SK-N-SH (cell line): Measurements from ENCODE around the gene ISX.

Experiments used
- CHD2 ChIP-seq: fragments of 150-350 bp; IDR thresholded peaks from 2 replicates; pipeline ENCODE4 v1.6.1; 2018; ENCODE audit warnings: low read length; ENCODE audit not compliant: partially characterized antibody
- CTCF ChIP-seq: fragments of 200-600 bp; sonication (generic); IDR thresholded peaks from 2 replicates; pipeline ENCODE4 v1.6.1; 2017; ENCODE audit warnings: antibody characterized with exemption, mild to moderate bottlenecking, moderate library complexity
- EP300 ChIP-seq, 2 experiments: IDR thresholded peaks; 2 replicates each; pipeline versions ENCODE4 v1.4.0 to v1.6.1; 2012; ENCODE audit warnings: borderline replicate concordance in 1 of 2, low read depth in 1 of 2, low read length in 1 of 2
- FOXM1 ChIP-seq: IDR thresholded peaks from 2 replicates; pipeline ENCODE4 v1.4.0; 2012; ENCODE audit warnings: low read depth, mild to moderate bottlenecking
- JUND ChIP-seq: IDR thresholded peaks from 2 replicates; pipeline ENCODE4 v1.4.0; 2012
- MAX ChIP-seq: IDR thresholded peaks from 2 replicates; pipeline ENCODE4 v1.4.0; 2012; ENCODE audit warnings: low read depth
- RAD21 ChIP-seq: IDR thresholded peaks from 2 replicates; pipeline ENCODE4 v1.6.1; 2012; ENCODE audit warnings: mild to moderate bottlenecking, low read length
- RFX5 ChIP-seq: IDR thresholded peaks from 2 replicates; pipeline ENCODE4 v1.6.1; 2012; ENCODE audit warnings: mild to moderate bottlenecking, improper control_type of control experiment, low read length
- RXRA ChIP-seq: IDR thresholded peaks from 2 replicates; pipeline ENCODE4 v1.4.0; 2012; ENCODE audit warnings: low read depth, mild to moderate bottlenecking, borderline replicate concordance
- TAF1 ChIP-seq: IDR thresholded peaks from 2 replicates; pipeline ENCODE4 v1.6.1; 2012; ENCODE audit warnings: low read depth, mild to moderate bottlenecking, low read length, moderate library complexity, borderline replicate concordance
- USF1 ChIP-seq: IDR thresholded peaks from 2 replicates; pipeline ENCODE4 v1.4.0; 2012; ENCODE audit warnings: low read depth, borderline replicate concordance
- TF ChIP-seq, protein P1 (sequence below): IDR thresholded peaks from 2 replicates; pipeline ENCODE4 v1.6.1; 2012; ENCODE audit warnings: mild to moderate bottlenecking, low read depth, low read length, moderate library complexity

DNA sequence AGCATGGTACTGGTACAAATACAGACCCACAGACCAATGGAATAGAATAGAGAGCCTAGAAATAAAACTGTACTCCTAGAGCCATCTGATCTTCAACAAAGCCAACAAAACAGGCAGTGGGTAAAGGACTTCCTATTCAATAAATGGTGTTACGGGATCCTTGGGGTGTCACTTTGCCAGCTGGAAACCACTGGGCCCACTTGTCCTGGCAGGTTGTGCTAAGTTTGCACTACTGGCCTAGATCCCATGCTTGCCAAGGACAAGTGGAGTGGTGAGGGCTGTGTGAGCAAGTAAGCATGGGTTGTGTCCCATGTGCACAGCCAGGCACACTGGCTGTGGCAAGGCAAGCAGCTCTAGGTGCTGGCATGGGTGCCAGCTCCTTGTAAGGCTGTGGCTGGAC is 8.8 kb upstream of the ISX start:
- TF ChIP-seq USF1 (no peak), CTCF (no peak), RFX5 (no peak), JUND (no peak), TAF1 (no peak), EP300 (IDR thresholded peaks at IDR 0.05; ENCODE audit: borderline replicate concordance in 1 of 2, low read depth in 1 of 2, low read length in 1 of 2) (no peak), RXRA (no peak), CHD2 (no peak), FOXM1 (no peak), MAX (no peak), RAD21 (no peak)
- TF ChIP-seq, protein P1, sequence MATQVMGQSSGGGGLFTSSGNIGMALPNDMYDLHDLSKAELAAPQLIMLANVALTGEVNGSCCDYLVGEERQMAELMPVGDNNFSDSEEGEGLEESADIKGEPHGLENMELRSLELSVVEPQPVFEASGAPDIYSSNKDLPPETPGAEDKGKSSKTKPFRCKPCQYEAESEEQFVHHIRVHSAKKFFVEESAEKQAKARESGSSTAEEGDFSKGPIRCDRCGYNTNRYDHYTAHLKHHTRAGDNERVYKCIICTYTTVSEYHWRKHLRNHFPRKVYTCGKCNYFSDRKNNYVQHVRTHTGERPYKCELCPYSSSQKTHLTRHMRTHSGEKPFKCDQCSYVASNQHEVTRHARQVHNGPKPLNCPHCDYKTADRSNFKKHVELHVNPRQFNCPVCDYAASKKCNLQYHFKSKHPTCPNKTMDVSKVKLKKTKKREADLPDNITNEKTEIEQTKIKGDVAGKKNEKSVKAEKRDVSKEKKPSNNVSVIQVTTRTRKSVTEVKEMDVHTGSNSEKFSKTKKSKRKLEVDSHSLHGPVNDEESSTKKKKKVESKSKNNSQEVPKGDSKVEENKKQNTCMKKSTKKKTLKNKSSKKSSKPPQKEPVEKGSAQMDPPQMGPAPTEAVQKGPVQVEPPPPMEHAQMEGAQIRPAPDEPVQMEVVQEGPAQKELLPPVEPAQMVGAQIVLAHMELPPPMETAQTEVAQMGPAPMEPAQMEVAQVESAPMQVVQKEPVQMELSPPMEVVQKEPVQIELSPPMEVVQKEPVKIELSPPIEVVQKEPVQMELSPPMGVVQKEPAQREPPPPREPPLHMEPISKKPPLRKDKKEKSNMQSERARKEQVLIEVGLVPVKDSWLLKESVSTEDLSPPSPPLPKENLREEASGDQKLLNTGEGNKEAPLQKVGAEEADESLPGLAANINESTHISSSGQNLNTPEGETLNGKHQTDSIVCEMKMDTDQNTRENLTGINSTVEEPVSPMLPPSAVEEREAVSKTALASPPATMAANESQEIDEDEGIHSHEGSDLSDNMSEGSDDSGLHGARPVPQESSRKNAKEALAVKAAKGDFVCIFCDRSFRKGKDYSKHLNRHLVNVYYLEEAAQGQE: no peak
